ENCODE results near the gene AP4S1.
"Not testable (repeated sequence)": the region's sequence is repeated elsewhere in the genome, so short reads cannot be mapped to it uniquely, and the experiment has no call there.

The AP4S1 gene

GRCh38 chr14:31090883-31091764 lies 65.7 kb downstream of the AP4S1 start:
- peak; percentile 58 for DNase-seq

GRCh38 chr14:31092160-31092708 lies 66.8 kb downstream of the AP4S1 start:
- no peak for DNase-seq

- DNase-seq = not testable (repeated sequence)
Observed at GRCh38 chr14:31093884-31094839, 68.7 kb downstream of the AP4S1 start.

GRCh38 chr14:31095817-31096216 lies 70.4 kb downstream of the AP4S1 start:
- DNase-seq = not testable (repeated sequence)

GRCh38 chr14:31096255-31096654 lies 70.8 kb downstream of the AP4S1 start:
- no peak for DNase-seq

GRCh38 chr14:31097081-31097480 lies 71.6 kb downstream of the AP4S1 start:
- no peak for DNase-seq

- no peak for DNase-seq
Observed at GRCh38 chr14:31106768-31107167, 81.3 kb downstream of the AP4S1 start.

GRCh38 chr14:31109257-31109656 lies 83.8 kb downstream of the AP4S1 start:
- DNase-seq = no peak

GRCh38 chr14:31110872-31111271 lies 85.4 kb downstream of the AP4S1 start:
- peak; percentile 13 for DNase-seq

GRCh38 chr14:31113794-31114193 lies 88.3 kb downstream of the AP4S1 start:
- no peak for DNase-seq

- DNase-seq = no peak
Observed at GRCh38 chr14:31118892-31119291, 93.4 kb downstream of the AP4S1 start.

GRCh38 chr14:31122098-31122611 lies 96.7 kb downstream of the AP4S1 start:
- no peak for DNase-seq

- DNase-seq = no peak
Observed at GRCh38 chr14:31122921-31123320, 97.5 kb downstream of the AP4S1 start.

- no peak for DNase-seq
Observed at GRCh38 chr14:31124197-31124596, 98.7 kb downstream of the AP4S1 start.

GRCh38 chr14:31125231-31125630 lies 99.8 kb downstream of the AP4S1 start:
- DNase-seq = no peak

- DNase-seq = no peak
Observed at GRCh38 chr14:31126680-31127079, 101.2 kb downstream of the AP4S1 start.

- peak; percentile 60 for DNase-seq
Observed at GRCh38 chr14:31127690-31128089, 102.2 kb downstream of the AP4S1 start.

GRCh38 chr14:31128601-31129526 lies 103.4 kb downstream of the AP4S1 start:
- no peak for DNase-seq

- DNase-seq = no peak
Observed at GRCh38 chr14:31133133-31133532, 107.7 kb downstream of the AP4S1 start.

GRCh38 chr14:31137214-31137889 lies 111.9 kb downstream of the AP4S1 start:
- DNase-seq = no peak

GRCh38 chr14:31138301-31138700 lies 112.9 kb downstream of the AP4S1 start:
- no peak for DNase-seq
